GM21723 (cell line): ENCODE results near the gene SART1.

Experiments used
- ATAC-seq: cut with Tn5 transposase; IDR thresholded peaks from one replicate; pipeline ENCODE4 v1.9.1; 2021; ENCODE audit warnings: mild to moderate bottlenecking, moderate library complexity; ENCODE audit not compliant: unreplicated experiment

The SART1 gene, protein sequence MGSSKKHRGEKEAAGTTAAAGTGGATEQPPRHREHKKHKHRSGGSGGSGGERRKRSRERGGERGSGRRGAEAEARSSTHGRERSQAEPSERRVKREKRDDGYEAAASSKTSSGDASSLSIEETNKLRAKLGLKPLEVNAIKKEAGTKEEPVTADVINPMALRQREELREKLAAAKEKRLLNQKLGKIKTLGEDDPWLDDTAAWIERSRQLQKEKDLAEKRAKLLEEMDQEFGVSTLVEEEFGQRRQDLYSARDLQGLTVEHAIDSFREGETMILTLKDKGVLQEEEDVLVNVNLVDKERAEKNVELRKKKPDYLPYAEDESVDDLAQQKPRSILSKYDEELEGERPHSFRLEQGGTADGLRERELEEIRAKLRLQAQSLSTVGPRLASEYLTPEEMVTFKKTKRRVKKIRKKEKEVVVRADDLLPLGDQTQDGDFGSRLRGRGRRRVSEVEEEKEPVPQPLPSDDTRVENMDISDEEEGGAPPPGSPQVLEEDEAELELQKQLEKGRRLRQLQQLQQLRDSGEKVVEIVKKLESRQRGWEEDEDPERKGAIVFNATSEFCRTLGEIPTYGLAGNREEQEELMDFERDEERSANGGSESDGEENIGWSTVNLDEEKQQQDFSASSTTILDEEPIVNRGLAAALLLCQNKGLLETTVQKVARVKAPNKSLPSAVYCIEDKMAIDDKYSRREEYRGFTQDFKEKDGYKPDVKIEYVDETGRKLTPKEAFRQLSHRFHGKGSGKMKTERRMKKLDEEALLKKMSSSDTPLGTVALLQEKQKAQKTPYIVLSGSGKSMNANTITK

DNA sequence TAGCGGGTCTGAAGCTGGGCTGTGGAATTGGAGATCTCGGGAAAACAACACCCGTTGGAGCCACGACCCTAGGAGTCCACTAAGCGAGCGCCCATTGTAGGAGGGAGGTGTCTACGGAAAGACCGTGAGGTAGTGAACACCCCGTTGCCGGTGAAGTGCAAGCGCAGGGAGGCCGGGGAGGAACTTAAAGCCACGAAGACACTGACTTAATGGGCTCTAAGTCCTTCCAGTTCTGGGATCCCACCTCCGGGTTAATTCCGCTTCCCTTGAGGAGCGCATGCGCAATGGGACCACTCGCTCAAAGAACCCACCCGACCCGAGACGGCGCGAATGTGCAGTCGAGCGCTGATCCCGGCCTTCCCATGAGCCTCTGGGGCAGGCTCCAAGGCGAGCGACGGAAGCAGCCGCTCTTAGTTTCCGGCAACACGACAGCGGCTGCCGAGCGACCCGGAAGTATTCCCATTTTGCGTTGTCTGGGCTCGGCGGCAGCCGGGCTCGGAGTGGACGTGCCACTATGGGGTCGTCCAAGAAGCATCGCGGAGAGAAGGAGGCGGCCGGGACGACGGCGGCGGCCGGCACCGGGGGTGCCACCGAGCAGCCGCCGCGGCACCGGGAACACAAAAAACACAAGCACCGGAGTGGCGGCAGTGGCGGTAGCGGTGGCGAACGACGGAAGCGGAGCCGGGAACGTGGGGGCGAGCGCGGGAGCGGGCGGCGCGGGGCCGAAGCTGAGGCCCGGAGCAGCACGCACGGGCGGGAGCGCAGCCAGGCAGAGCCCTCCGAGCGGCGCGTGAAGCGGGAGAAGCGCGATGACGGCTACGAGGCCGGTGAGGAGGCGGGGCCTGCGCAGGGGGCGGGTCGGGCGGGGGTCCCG is at the start of gene SART1:
Gene SART1, plus strand, starts transcription at position 468 of the 874 bp plus-strand sequence. Its CDS starts 47 bp downstream, at position 515.
- peak; percentile 79 for ATAC-seq

DNA sequence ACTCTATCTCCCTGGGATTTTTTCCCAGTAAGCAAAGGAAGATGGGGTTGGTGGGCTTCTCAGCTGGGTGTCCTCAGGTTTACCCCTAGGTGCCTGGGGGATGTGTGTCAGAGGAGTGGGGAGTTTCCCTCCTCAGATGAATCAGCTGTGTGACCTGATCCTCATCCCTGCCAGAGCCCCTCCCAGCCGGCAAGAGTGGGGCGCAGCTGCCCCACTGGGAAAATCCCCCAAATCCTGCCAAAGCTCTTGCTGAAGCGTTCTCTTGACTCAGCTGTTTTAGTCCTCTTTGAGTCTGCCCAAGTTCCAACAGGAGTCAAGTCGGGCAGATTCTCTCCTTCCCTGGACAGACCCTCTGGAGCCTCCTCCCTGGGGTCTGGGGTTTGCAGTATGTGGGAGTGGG is 48.7 kb upstream of the SART1 start:
- no peak for ATAC-seq

DNA sequence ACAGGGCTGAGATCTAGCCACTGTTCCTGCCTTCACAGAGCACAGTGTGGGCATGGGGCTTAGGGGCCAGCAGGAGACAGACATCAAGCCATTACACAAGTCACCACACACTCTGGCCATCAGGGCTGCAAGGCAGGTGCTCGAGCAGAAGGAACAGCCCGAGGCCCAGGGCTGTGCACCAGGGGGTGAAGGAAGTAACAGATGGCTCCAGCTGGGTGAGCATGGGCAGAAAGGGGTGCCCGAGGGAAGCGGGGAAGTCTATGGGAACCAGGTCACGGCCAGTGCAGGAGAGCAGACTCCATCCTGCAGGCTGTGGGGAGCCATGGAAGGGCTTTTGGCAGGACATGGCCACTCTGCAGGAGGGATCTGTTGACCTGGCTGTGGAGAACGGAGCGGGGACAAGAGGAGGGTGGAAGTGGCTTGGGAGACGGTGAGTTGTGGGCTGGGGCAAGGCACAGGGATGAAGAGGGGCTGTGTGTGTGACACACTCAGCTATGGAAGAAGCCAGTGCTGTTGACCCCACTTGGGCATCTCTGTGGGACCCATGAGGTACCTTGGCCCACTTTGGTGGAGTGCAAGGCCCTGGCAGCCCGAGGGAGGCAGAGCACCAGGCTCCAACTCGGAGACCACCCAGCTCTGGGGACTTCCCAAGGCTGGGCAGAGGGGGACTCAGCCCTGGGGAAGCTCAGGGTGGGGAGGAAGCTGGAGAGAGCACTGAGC is 46.3 kb upstream of the SART1 start:
- no peak for ATAC-seq

DNA sequence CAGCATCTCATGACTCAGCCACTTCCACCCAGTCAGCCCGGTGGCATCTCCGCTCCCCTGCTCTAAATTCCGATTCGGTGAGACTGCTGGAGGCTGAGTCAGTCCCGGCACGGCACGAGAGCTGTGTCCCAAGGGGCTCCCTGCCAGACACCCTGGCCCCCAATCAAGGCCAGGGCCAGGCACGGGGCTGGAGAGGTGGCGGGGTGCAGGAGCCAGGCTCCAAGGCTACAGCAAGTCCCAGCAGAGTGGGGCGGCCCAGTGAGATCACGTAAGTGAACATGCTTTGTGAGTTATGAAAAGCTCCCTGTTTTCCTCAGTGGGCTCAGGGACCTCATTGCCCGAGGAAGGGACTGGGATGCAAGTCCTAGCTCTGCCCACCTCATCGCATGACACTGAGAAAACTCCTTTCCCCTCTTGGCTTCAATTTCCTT is 45.7 kb upstream of the SART1 start:
- no peak for ATAC-seq

DNA sequence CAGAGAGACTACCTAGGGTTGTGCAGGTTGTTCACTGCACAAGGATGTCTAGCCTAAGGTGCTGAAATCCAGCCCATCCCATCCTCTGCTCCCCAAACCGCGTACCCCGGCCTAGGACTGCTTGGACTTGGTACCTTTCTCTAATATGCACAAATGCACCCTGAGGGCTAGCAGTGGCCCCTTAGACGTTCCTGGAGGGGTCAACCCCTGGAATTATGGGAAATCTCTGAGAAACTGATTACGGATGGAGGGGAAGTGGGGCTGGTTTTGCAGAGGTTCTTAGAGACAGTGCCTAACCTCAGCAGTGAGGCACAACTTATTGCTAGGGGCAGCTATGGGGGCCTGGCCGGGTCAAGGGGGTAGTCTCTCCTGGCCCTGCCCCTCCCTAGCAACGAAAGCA is 45.1 kb upstream of the SART1 start:
- no peak for ATAC-seq

DNA sequence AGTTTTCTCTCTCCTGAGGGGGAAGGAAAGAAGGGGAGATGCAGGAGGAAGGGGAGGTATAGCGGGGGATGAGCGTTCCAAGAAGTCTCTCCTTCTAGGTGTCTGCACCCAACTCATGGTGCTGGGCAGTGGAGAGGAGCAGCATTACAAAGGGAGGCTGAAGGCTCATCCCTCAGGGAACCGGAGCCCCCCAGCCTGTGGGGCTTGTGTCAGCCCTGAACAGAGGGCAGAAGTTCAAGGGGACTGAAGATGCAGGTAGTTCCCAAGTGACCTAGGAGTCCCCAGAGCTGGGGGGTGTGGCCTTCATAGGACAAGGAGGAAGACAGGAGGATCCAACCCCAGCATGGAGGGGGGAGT is 44.5 kb upstream of the SART1 start:
- ATAC-seq: no peak

DNA sequence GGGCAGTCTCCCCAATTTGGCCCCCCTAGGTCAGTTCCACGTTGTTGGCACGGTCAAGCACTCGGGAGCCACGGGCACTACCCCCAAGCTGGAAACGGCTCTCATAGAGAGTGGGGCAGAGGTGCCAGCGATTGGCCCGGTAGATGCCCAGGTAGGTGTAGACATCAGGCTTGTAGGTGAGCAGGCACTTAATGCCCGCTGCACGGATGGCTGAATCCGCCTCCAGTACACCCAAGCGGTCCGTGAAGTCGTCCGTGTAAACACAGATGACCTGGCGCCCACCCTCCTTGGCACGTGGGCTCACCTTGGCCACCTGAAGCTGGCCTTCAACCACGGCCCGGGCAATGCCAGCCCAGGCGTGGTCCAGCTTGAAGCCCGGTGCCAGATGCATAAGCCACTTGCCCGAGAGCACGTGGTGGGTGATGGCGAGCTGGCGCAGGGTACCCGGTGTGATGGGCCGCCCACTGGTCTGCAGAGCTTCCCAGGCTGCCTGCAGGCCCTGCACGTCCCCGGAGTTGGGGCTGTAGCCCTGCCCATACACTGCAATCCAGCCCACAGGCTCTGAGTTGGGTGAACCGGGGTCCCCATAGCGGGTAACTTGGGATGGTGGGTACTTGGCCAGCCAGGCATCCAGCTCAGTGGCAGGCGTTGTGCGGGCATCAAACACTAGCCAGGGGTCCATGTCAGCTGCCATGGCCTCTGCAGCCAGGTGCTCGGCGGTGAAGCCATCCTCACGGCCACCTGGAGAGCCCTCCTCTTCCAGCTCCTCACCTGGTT is 43.9 kb upstream of the SART1 start:
- ATAC-seq: no peak

DNA sequence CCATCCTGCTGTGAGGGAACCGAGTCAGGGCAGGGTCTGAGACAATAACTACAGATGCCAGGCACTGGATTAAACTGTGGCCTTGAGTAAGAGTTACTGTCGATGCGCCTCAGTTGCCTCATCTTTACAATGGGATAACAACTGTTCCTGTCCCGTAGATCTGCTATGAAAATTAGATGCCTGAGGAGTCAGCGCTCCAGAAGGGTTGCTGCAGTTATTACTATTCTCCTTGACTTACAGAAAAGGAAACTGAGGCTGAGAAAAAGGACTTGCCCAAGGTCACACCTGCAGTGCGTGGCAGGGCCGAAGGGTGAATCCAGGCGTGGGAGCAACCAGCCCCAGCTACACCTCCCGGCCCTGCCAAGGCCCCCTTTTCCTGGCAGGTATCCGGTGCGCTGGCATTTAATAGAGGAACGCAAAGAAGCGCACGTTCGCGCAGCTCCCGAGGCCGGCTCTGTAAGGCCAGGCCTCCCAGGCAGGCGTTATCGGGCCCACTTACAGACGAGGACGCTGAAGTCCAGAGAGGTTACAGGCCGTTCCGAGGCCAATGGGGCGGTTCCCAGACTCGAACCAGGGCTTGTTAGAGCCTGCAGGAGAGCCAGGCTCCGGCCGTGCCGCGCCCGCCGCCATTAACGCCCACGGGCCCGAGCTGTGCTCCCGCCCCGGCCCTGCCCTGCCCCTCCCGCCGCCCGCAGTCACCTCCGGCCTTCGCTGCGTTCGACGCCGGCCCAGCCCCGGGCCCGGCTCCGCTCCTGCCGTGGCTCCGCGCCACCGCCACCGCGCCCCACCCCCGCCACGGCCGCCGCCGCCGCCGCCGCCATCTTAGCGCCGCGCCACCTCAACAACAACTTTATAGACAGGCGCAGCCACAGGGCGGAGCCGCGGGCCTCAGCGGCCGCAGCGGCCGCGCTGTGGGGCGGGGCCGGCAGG is 43.1 kb upstream of the SART1 start, which contains the start of gene C11orf68:
Gene C11orf68, minus strand, starts transcription at position 852 of the 930 bp plus-strand sequence. Its CDS starts 31 bp downstream, at position 821.
- peak; percentile 58 for ATAC-seq

DNA sequence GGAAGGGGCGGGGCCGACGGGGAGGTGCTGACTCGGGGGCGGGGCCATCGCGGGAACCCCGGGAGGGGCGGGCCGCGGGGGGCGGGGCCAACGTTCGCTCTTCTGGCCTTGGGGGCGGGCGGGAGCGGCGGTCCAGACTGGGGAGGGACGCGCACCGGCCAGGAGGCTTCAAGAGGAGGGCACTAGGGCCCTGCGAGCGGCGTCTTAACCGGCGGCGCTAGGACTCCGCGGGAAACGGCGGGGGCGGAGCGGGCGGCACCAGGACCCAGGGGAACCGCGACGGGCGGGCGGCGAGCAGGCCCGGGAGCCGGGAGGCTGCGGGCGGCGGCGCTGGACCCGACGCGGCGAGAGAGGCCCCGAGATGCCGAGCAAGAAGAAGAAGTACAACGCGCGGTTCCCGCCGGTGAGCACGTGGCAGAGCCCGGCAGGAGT is 42.4 kb upstream of the SART1 start, which contains the start of gene DRAP1:
Gene DRAP1, plus strand, starts transcription at position 286 of the 432 bp plus-strand sequence. Its CDS starts 76 bp downstream, at position 362.
- ATAC-seq: peak; percentile 81

DNA sequence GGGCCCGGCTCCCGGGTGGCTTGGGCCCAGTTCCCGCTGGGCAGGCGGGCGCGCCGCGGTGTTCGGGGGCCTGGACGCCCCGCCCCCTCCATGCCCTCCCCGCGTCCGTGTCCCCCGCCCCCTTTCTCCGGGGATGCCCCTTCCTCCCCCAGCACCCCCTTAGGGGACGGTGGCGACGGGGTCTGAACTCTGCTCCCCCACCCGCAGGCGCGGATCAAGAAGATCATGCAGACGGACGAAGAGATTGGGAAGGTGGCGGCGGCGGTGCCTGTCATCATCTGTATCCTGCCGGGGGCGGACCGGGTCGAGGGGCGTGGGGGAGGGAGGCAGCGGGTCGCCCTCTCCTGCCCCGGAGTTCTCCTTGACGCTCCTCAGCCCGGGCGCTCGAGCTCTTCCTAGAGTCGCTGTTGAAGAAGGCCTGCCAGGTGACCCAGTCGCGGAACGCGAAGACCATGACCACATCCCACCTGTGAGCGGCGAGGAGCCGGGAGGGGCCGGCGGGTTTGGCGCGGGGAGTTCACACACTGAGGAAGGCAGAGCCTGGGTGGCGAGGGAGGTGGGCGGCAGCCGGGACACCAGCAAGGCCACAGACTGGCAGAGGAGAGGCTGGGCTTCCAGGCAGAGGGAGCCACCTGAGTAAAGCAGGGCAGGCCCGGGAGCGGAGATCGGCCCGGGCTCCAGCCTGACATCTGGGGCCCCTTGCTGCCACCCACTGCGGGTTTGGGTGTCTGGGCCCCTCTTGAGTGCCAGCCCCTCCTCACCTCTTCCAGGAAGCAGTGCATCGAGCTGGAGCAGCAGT is 41.8 kb upstream of the SART1 start:
- peak; percentile 40 for ATAC-seq

DNA sequence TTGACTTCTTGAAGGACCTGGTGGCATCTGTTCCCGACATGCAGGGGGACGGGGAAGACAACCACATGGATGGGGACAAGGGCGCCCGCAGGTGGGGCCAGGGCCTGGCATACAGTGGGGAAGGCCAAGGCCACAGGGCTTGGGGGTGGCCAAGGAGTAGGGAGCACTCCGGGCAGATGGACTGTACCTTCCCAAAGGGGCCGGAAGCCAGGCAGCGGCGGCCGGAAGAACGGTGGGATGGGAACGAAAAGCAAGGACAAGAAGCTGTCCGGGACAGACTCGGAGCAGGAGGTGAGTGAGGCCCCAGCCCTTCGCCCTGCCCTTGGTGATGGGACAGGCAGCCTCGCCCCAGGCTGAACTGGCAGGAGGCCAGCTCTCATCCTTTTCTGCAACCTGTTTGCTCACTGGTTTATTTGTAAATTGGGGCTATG is 41.1 kb upstream of the SART1 start:
- no peak for ATAC-seq

DNA sequence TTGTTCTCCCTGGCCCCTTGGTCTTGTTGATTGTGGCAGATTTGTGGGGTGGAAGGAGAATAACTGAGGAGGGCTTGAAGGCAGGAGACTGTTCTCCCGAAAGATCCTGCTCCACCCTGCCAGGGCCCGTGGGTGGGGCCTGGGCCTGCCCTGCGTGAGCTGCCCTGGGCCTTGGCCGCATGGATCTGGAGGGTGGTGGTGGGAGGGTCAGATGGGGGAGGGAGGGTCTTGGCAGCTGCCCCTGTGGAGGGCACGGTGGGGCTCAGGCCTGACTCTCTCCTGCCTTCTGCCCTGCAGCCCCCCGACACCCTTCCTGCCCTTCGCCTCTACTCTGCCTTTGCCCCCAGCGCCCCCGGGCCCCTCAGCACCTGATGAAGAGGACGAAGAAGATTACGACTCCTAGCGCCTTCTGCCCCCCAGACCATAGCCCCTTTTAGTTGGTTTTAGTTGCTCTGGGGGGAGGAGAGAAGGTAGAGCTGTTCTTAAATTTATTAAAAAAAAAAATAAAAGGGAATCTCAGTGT is 40.4 kb upstream of the SART1 start:
- ATAC-seq: no peak

DNA sequence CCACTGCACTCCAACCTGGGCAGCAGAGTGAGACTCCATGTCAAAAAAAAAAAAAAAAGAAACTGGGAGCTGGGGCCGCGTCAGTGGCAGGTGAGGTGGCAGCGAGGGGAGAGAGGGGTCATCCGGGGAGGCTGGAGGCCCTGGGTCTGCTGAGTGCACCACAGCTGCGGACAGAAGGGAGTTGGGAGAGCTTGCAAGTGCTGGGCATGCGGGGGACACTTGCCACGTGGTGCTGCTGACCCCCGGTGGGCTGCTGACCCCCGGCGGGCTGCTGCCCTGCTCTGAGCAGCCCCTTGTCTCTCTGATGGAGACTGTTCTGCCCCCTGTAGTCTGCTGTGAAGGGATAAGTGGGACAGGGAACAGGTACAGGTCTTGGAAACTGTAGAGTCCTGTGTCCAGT is 39.7 kb upstream of the SART1 start:
- ATAC-seq: no peak

DNA sequence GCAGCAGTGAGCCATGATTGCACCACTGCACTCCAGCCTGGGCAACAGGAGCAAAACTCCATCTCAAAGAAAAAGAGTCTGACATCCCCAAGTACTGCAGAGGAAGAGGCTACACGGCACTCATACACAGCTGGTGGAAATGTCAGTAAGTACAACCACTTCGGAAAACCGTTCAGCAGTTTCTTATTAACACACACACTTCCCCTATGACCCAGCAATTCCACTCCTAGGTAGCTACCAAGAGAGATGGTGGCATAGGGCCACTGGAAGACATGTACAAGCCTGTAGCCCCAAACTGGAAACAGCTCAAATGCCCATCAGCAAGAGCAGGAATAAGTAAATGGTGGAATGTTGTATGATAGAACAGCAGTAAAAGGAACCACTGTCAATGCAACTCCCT is 39.0 kb upstream of the SART1 start:
- no peak for ATAC-seq

DNA sequence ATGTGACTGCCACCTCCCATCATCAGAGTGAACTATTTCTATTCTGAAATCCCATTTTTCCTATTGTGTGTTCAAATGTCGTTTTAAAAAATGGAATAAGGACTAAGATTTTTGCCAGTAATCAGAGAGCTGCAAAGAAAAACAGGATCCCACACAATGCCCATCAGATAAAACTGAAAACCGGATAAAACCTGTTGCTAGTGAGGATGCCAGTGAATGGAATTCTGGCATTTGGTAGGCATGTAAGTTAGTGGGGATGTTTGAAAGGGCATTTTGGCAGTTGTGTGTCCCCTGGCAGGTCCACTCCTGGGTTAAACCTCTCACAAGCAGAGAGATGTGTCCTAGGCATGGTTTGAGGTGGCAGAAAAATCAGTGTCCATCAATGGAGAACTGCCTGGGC is 36.1 kb upstream of the SART1 start:
- ATAC-seq: no peak

DNA sequence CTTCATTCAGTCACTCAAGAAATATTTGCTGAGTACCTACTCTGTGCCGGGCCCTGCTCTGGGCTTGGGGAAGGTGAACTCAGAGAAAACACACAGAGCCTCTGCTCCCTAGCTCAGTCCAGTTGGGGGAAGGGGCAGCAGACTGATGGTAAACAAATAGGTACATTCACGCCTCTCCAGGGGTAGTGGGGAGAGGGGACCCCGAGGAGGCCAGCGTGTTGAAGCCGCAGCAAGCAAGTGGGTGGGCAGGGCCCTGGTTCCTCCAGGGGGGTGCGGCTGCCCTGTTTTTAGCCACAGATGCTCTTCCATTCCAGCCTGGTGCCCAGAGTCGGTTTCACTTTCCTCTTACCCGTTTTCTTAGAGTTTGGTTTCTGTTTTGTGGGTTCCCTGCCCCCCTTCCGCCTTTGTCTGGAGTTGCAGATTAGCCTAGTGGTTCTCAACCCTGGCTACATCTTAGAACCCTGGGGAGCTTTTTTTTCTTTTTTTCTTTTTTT is 33.6 kb upstream of the SART1 start:
- ATAC-seq: peak; percentile 67

DNA sequence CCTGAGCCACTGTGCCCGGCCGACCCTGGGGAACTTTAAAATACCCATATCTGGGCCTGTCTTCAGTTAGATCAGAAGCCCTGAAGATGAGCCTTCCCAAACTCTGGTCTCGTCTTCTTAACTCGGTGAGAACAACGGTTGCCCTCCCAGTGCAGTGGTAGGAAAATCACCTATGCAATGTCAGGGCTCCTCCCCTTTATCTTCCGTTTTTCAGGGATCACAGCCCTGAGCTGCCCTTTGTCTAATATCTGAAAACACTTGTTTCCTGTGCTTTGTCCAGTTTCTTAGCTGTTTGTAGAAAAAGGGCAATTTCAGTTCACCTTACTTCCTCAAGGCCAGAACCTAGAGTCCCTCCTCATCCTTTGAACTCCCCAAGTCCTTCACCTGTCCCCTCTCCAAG is 32.9 kb upstream of the SART1 start:
- no peak for ATAC-seq
